ENCODE measurements around the gene PYDC1.
A peak's percentile ranks its signal among the peaks of the same experiment; 100 is the strongest.
"Not testable (repeated sequence)": the region's sequence is repeated elsewhere in the genome, so short reads cannot be mapped to it uniquely, and the experiment has no call there.

PYDC1 gene

DNA sequence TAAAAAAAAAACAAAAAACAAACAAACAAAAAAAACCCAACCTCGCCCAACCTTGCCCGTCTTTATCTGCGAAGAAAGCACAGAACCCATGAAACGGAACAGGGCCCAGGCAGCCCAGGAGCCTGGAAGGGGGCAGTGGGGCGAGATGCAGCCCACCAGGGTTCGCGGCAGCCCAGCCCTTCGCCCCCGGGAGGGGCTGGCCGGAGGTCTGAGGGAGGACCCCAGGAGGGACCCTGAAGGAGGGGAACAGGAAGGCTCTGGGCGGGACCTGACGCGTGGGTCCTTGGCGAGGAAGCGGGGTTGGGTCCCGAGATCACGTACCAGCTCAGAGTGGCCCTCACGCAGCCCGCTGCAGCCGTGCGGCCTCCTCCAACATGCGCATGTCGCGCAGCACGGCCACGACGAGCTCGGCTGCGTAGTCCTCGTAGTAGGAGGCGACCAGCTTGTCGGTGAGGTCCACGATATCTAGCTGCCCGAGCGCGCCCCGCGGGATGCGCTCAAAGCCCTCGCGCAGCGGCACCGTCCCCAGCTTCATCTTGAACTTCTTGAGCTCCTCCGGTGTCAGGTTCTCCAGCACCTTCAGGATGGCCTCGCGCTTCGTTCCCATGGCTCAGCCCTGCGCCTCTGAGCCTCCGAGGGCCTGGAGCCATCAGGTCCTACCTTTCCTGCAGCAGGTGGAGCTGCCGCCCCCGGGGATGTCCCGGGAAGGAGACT lies at the start of gene PYDC1:
Gene PYDC1 (minus strand): TSS at position 714 of the 714 bp plus-strand sequence. CDS start 107 bp downstream, at position 607.
- DNase-seq (ENCODE audit: insufficient read length, low spot score) (no peak), FAIRE-seq (no peak)

DNA sequence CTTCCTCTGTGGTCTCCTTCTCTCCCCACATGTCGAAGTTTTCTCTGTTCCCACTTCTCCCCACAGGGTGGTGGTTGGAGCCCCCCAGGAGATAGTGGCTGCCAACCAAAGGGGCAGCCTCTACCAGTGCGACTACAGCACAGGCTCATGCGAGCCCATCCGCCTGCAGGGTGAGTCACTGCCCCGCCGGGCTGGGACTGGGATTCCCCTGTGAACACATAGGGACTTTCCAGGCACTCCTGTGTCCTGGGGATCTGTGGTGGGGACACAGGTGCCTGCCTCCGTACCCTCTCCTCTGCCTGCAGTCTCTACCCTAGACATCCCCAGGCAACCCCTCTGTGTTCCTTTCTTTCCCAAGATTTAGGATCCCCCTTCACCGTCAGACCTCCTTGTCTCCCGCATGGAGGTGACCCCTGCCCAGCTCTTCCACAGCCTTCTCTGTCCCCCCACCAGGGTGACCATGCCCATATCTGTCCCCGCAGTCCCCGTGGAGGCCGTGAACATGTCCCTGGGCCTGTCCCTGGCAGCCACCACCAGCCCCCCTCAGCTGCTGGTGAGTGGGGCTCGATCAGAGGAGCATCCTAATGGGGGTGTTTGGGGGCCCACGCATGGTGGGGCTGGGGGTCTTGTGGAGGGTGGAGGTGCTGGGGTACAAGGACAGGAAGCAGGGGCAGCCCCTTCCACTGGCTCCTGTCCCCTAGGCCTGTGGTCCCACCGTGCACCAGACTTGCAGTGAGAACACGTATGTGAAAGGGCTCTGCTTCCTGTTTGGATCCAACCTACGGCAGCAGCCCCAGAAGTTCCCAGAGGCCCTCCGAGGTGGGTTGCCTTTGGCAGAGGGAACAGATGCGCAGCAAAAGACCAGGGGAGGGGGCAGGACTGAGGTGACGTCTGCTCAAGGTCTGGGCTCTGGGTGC lies 48.7 kb upstream of the PYDC1 start:
- no peak for TF ChIP-seq POLR2A (IDR thresholded peaks at IDR 0.05; ENCODE audit: low read depth, low read length)
- FAIRE-seq: peak; percentile 86
- peak; percentile 79 for DNase-seq (ENCODE audit: insufficient read length, low spot score)

More for the DNA sequence above, at the start of gene PYDC1:
- TF ChIP-seq POLR2A (IDR thresholded peaks at IDR 0.05; ENCODE audit: low read depth, low read length): no peak

DNA sequence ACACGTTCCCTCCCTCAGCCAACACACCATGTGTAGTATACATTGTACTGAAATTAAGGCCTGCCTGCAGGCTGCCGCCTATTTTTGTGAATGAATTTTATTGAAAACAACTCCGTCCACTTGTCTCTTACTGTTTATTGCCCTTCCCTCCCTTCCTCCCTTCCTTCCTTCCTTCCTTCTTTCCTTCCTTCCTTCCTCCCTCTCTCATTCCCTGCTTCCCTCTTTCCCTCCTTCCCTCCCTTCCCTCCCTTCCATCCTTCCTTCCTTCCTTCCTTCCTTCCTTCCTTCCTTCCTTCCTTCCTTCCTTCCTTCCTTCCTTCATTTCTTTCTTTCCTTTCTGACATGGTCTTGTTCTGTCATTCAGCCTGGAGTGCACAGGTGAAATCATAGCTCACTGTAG lies 45.1 kb upstream of the PYDC1 start:
- no peak for TF ChIP-seq POLR2A (IDR thresholded peaks at IDR 0.05; ENCODE audit: low read depth, low read length)
- DNase-seq (ENCODE audit: insufficient read length, low spot score) (no peak), FAIRE-seq (no peak)

DNA sequence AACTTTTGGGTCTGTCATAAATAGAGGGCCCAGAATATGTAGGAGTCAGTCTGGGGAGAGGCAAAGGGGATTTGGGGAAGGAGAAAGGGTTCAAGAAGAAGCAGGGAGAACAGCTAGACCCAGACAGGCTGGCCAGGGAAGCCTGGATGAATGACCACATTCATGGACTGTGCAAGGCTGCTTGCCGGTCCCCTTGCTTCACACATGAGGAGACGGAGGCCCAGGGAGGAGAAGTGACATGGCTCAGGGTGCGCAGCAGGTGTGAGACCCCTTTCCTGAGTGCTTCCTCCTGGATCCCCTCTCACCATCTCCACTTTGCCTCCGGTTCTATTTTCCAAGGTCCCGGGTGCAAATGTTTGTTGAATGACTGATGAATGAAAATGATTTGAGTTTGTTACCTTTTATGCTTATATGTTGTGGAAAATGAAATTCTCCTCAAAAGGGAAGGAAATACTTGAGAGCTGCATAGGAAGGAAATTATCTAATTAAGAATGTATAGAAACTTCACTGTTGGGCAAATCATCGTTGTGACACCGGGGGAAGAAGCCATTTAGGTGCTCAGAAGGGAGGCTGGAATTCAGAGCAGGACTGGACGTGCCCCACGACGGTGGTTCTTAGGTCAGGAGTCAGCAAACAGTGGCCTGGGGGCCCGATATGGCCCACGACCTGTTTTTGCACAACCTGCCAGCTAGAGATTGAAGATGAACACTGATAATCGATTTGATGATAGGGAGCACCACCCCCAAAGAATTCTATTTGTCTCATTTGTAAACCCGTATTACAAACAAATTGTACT lies 43.4 kb upstream of the PYDC1 start:
- TF ChIP-seq POLR2A (IDR thresholded peaks at IDR 0.05; ENCODE audit: low read depth, low read length): no peak
- DNase-seq (ENCODE audit: insufficient read length, low spot score) (no peak), FAIRE-seq (no peak)

DNA sequence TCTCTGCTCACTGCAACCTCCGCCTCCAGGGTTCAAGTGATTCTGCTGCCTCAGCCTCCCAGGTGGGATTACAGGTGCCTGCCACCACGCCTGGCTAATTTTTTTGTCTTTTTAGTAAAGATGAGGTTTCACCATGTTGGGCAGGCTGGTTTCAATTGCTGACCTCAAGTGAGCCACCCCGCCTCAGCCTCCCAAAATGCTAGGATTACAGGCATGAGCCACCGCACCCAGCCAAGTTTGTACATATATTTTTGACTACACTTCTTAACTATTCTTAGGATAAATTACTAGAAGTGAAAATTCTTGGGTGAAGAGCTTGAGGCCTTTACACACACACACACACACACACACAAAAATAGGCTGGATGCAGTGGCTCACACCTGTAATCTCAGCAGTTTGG lies 41.4 kb upstream of the PYDC1 start:
- FAIRE-seq (no peak), DNase-seq (ENCODE audit: insufficient read length, low spot score) (no peak)
- TF ChIP-seq POLR2A (IDR thresholded peaks at IDR 0.05; ENCODE audit: low read depth, low read length): no peak

DNA sequence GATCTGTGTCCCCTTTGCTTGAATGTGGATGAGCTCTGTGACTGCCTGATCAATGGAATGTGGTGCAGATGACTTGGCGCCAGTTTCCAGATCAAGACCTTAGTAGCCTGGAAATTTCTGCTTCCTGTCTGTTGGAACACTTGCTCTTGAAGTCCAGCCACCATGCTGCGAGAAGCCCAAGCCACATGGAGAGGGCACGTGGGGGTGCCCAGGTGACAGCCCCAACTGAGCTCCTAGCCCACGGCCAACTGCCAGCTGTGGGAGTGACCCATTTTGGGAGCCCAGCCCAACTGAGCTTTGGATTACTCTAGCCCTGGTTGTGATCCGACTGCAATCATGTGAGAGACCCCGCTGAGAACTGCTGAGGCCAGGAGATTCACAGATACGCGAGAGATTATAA lies 39.5 kb upstream of the PYDC1 start:
- FAIRE-seq: no peak
- no peak for TF ChIP-seq POLR2A (IDR thresholded peaks at IDR 0.05; ENCODE audit: low read depth, low read length)
- DNase-seq (ENCODE audit: insufficient read length, low spot score): no peak

DNA sequence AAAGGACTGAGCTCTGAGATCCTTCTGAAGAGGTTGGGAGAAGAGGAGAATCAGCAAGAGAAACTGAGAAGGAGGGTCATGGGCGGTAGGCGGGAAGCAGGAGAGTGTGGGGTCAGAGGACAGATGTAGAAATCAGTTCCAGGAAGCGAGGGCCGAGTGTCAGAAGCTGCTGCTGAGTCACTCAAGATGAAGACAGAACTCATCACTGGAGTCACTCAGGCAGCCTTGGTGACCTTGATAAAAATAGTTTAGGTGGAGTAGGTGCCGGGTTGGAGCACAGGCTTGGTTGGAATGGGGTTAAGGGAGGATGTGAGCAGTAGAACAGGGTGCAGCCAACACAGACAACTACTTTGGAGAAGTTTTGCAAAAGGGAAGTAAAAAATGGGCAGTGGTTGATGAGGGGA lies 36.7 kb upstream of the PYDC1 start:
- DNase-seq (ENCODE audit: insufficient read length, low spot score) (no peak), FAIRE-seq (no peak)
- TF ChIP-seq POLR2A (IDR thresholded peaks at IDR 0.05; ENCODE audit: low read depth, low read length): no peak

DNA sequence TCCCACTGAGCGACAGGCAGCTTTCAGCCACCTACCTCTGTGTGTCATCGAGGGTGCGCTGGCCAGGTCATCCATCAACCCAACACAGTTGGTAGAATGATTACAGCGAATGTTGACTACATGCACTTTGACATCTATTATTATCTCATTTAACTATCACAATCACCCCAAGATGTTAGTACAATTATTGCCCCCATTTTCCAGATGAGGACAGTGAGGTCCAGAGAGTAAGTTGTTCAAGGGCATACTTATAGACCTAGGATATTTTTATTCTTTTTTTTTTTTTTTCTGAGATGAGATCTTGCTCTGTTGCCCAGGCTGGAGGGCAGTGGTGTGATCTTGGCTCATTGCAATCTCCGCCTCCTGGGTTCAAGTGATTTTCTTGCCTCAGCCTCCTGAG lies 34.5 kb upstream of the PYDC1 start:
- DNase-seq (ENCODE audit: insufficient read length, low spot score) (no peak), FAIRE-seq (no peak)
- no peak for TF ChIP-seq POLR2A (IDR thresholded peaks at IDR 0.05; ENCODE audit: low read depth, low read length)

DNA sequence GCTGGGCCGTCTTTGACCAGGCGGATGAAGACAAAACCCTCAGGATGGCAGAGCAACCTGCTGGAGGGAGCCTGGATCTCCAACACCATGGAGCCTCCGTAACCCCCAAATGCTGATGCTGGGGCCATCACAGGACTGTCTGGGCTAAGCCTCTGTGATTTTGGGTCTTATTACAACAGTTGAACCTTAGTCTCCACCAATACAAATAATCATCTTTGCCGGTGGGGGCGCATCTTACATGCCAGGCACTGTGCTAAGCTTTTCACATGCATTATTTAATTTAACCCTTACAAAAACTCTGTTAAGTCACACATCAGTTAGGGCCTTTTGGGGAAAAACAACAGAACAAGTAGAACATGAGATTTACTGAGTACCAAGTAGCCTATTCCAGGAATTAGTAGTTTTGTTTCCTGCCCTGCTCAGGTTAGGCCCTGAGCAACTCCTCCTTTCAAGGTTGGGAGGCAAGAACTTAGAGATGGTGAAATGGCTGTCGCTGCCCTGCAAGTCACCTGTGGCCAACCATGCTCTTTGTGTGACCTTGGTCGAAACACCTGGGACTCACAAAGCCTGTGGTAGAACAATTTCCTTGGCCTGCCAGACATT lies 33.9 kb upstream of the PYDC1 start:
- no peak for FAIRE-seq
- no peak for TF ChIP-seq POLR2A (IDR thresholded peaks at IDR 0.05; ENCODE audit: low read depth, low read length)
- DNase-seq (ENCODE audit: insufficient read length, low spot score): no peak

DNA sequence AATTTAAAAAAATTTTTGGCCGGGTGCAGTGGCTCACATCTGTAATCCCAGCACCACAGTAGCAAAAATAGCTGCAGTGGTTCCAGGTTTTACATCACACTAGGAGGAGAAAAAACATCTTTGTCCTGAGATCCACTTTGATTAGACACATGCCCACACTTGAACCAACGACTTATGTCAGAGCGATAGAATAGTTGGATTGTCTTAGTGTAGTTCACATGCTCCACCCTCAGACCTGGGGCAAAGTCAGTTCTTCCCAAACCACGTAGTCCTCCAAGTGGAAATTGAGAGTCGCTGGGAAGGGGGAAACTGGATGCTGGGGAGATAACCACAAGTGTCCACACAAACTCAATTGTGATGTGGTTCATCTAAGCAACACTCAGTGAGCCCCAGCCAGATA lies 31.4 kb upstream of the PYDC1 start:
- no peak for TF ChIP-seq POLR2A (IDR thresholded peaks at IDR 0.05; ENCODE audit: low read depth, low read length)
- no peak for DNase-seq (ENCODE audit: insufficient read length, low spot score)
- no peak for FAIRE-seq

DNA sequence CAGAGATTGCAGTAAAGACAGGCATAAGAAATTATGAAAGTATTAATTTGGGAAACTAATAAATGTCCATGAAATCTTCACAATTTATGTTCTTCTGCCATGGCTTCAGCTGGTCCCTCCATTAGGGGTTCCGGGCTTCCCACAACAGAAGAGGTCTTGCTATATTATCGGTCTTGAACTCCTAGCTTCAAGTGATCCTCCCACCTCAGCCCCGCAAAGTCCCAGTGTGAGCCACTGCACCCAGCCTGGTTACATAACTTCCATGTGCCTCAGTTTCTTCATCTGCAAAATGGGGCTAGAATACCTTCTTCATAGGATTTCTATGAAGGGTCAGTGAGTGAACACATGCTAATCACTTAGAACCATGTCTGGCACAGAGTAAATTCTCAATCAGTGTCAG lies 29.4 kb upstream of the PYDC1 start:
- FAIRE-seq (no peak), DNase-seq (ENCODE audit: insufficient read length, low spot score) (no peak)
- no peak for TF ChIP-seq POLR2A (IDR thresholded peaks at IDR 0.05; ENCODE audit: low read depth, low read length)

DNA sequence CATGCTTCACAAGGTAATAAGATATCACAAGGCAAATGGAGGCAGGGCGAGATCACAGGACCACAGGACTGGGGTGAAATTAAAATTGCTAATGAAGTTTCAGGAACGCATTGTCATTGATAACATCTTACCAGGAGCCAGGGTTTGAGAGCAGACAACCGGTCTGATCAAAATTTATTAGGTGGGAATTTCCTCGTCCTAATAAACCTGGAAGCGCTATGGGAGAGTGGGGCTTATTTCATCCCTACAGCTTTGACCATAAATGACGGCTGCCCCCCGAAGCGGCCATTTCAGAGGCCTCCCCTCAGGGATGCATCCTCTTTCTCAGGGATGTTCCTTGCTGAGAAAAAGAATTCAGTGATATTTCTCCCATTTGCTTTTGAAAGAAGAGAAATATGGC lies 28.7 kb upstream of the PYDC1 start:
- DNase-seq (ENCODE audit: insufficient read length, low spot score); FAIRE-seq: not testable (repeated sequence)

DNA sequence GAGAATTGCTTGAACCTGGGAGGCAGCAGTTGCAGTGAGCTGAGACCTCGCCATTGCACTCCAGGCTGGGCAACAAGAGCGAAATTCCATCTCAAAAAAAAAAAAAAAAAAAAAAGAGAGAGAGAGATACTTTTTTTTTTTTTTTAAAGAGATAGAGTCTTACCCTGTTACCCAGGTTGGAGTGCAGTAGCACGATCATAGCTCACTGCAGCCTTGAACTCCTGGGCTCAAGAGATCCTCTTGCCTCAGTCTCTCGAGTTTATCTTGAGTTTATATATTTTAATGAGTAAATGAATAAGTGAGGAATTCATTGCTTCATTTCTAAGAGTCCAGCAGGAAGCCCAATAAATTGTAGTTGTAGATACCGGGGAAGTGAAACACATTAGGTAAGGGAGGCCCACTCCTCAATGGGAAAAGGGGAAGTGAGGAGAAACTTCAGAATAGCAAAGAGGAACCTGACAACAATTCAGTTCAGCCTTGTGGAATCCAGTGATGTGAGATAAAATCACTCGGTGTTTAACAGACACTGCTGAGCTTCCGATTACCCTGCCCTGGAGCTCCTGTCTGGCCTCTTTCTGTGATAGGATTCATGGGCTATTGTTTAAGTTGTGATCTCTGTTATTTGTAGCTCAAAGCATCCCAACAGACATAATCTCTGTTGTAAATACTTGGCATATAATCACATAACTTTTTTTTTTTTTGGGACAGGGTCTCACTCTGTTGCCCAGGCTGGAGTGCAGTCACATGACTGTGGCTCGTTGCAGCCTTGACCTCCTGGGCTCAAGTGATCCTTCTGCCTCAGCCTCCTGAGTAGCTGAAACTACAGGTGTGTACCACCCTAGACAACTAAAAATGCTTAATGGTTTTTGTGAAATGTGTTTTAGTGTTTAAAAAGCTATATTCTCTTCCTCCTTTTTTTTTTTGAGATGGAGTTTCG lies 27.1 kb upstream of the PYDC1 start:
- TF ChIP-seq POLR2A (IDR thresholded peaks at IDR 0.05; ENCODE audit: low read depth, low read length): no peak
- DNase-seq (ENCODE audit: insufficient read length, low spot score) (no peak), FAIRE-seq (no peak)

All from H54 (cell line).